ENCODE measurements around the gene NFE2L3.
"Not testable (repeated sequence)": the region's sequence is repeated elsewhere in the genome, so short reads cannot be mapped to it uniquely, and the experiment has no call there.

NFE2L3 gene

GRCh38 chr7:26151953-26152781 lies at the start of gene NFE2L3:
Gene NFE2L3, plus strand, starts transcription at chr7:26152198. Its CDS starts 301 bp downstream, at chr7:26152499.
- DNase-seq (ENCODE audit: low spot score in 2 of 2) (peak; percentile 59 to 64), ATAC-seq (replicated peaks; ENCODE audit: extremely low read depth, poor library complexity, severe bottlenecking) (peak; percentile 66)
- H3K9me3 Mint-ChIP-seq: no peaks in the 10 kb centered on the region
- peak within 1 kb of the TSS; percentile 86 for H3K27ac Mint-ChIP-seq (ENCODE audit: low read depth)
- H3K27me3 Mint-ChIP-seq: no peaks in the 10 kb centered on the region
- peak within 1 kb of the TSS; percentile 82 for H3K4me3 Mint-ChIP-seq
- H3K4me1 Mint-ChIP-seq: peaks cover 54% of the 10 kb centered on the region
- H3K36me3 Mint-ChIP-seq (ENCODE audit: insufficient read depth): peaks cover 5% of the 10 kb centered on the region

- no peak for ATAC-seq (replicated peaks; ENCODE audit: extremely low read depth, poor library complexity, severe bottlenecking)
Observed at GRCh38 chr7:26103596-26103995, 48.4 kb upstream of the NFE2L3 start.

GRCh38 chr7:26105236-26105635 lies 46.8 kb upstream of the NFE2L3 start:
- no peak overlapping the region for H3K4me3 Mint-ChIP-seq

More at GRCh38 chr7:26103596-26103995, 48.4 kb upstream of the NFE2L3 start:
- no peaks in the 10 kb centered on the region for H3K9me3 Mint-ChIP-seq
- H3K36me3 Mint-ChIP-seq (ENCODE audit: insufficient read depth): peaks cover 4% of the 10 kb centered on the region
- DNase-seq (ENCODE audit: low spot score in 2 of 2): no peak
- H3K27ac Mint-ChIP-seq (ENCODE audit: low read depth): no peak overlapping the region
- no peak overlapping the region for H3K4me3 Mint-ChIP-seq
- H3K27me3 Mint-ChIP-seq: peaks cover 24% of the 10 kb centered on the region
- H3K4me1 Mint-ChIP-seq: peaks cover 5% of the 10 kb centered on the region

GRCh38 chr7:26105931-26106330 lies 46.1 kb upstream of the NFE2L3 start:
- Mint-ChIP-seq H3K4me3 (no peak overlapping the region), H3K27me3 (peaks cover 24% of the 10 kb centered on the region), H3K27ac (ENCODE audit: low read depth) (no peak overlapping the region), H3K9me3 (no peaks in the 10 kb centered on the region), H3K36me3 (ENCODE audit: insufficient read depth) (peaks cover 4% of the 10 kb centered on the region), H3K4me1 (peaks cover 5% of the 10 kb centered on the region)
- ATAC-seq (replicated peaks; ENCODE audit: extremely low read depth, poor library complexity, severe bottlenecking): no peak
- DNase-seq (ENCODE audit: low spot score in 2 of 2): no peak

More at GRCh38 chr7:26105236-26105635, 46.8 kb upstream of the NFE2L3 start:
- Mint-ChIP-seq H3K4me1 (peaks cover 5% of the 10 kb centered on the region), H3K27ac (ENCODE audit: low read depth) (no peak overlapping the region), H3K36me3 (ENCODE audit: insufficient read depth) (peaks cover 4% of the 10 kb centered on the region), H3K27me3 (peaks cover 24% of the 10 kb centered on the region), H3K9me3 (no peaks in the 10 kb centered on the region)
- ATAC-seq (replicated peaks; ENCODE audit: extremely low read depth, poor library complexity, severe bottlenecking) (no peak), DNase-seq (ENCODE audit: low spot score in 2 of 2) (no peak)

- H3K27ac Mint-ChIP-seq (ENCODE audit: low read depth): no peak overlapping the region
- no peaks in the 10 kb centered on the region for H3K36me3 Mint-ChIP-seq (ENCODE audit: insufficient read depth)
- H3K27me3 Mint-ChIP-seq: peaks cover 13% of the 10 kb centered on the region
- no peak overlapping the region for H3K4me3 Mint-ChIP-seq
- ATAC-seq (replicated peaks; ENCODE audit: extremely low read depth, poor library complexity, severe bottlenecking): no peak
- no peaks in the 10 kb centered on the region for H3K4me1 Mint-ChIP-seq
- no peaks in the 10 kb centered on the region for H3K9me3 Mint-ChIP-seq
- no peak for DNase-seq (ENCODE audit: low spot score in 2 of 2)
Observed at GRCh38 chr7:26112203-26112740, 39.7 kb upstream of the NFE2L3 start.

DNA sequence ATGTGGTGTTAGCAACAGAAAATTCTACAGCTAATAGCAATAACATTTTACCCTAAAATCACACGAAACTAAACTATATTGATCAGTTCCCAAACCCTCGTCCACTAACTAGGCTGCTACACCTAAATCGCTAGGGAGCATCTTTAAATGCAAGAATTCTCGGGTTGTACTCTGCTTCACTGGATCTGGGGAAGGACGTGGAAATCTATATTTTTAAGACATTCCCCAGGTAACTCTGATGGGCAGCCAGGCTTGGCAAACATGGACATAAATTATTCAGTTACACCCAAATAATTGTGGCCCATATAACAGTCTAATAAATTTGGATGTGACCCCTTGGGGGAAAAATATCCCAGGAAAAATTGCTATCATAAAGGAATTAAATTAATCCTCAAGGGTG lies 36.3 kb upstream of the NFE2L3 start:
- no peak for ATAC-seq (replicated peaks; ENCODE audit: extremely low read depth, poor library complexity, severe bottlenecking)
- Mint-ChIP-seq H3K9me3 (no peaks in the 10 kb centered on the region), H3K36me3 (ENCODE audit: insufficient read depth) (no peaks in the 10 kb centered on the region), H3K4me3 (no peak overlapping the region), H3K27ac (ENCODE audit: low read depth) (no peak overlapping the region), H3K4me1 (no peaks in the 10 kb centered on the region), H3K27me3 (peaks cover 6% of the 10 kb centered on the region)
- DNase-seq (ENCODE audit: low spot score in 2 of 2): no peak

DNA sequence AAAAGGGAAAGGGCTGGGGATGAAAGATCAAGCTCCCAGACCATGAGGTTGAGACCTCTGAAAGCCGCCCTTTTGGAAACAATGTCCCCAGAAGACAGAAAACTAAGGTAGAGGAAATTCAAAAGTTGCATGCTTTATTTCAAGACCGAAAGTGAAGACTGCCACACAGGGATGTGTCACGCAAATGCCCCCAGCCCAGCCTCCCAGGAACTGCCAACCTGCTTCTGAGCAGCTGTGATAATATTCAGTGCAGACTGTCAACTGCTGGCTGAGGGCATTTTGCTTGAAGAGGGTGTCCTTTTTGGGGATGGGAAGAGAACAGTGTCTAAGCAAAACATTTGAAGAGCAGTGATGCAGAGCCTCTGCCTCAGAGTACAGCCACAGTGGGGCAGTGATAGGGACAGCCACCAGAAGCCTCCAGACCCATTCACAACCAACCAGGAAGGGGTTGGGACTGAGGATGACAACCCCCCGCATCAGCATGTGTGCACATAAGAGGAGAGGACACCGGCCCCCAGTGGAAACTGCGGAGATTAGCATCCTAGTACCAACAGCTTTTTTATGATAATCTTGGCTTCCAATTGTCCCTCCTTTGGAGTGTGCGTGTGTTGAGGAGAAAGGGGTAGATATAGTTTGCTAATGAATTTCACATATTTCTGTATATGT lies 34.7 kb upstream of the NFE2L3 start:
- H3K4me3 Mint-ChIP-seq: no peak overlapping the region
- ATAC-seq (replicated peaks; ENCODE audit: extremely low read depth, poor library complexity, severe bottlenecking) (no peak), DNase-seq (ENCODE audit: low spot score in 2 of 2) (no peak)
- no peaks in the 10 kb centered on the region for H3K4me1 Mint-ChIP-seq
- H3K9me3 Mint-ChIP-seq: no peaks in the 10 kb centered on the region
- H3K27me3 Mint-ChIP-seq: peaks cover 20% of the 10 kb centered on the region
- H3K36me3 Mint-ChIP-seq (ENCODE audit: insufficient read depth): no peaks in the 10 kb centered on the region
- no peak overlapping the region for H3K27ac Mint-ChIP-seq (ENCODE audit: low read depth)

GRCh38 chr7:26117970-26118369 lies 34.0 kb upstream of the NFE2L3 start:
- Mint-ChIP-seq H3K27ac (ENCODE audit: low read depth) (no peak overlapping the region), H3K9me3 (no peaks in the 10 kb centered on the region), H3K4me1 (no peaks in the 10 kb centered on the region), H3K36me3 (ENCODE audit: insufficient read depth) (no peaks in the 10 kb centered on the region), H3K27me3 (peaks cover 23% of the 10 kb centered on the region), H3K4me3 (no peak overlapping the region)
- DNase-seq (ENCODE audit: low spot score in 2 of 2) (no peak), ATAC-seq (replicated peaks; ENCODE audit: extremely low read depth, poor library complexity, severe bottlenecking) (no peak)

DNA sequence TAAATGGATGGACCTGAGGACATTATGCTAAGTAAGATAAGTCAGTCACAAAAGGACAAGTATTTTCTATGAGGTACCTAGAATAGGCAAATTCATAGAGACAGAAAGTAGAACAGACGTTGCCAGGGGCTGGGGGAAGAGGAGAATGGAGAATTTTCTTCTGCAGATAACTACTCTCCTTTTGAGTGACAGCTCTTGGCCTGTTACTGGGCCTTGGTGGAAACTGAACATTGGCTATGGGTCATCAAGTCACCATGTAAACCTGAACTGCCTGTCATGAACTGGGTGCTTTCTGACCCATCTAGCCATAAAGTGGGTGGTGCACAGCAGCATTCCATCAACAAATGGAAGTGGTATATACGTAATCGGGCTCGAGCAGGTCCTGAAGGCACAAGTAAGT lies 29.3 kb upstream of the NFE2L3 start:
- Mint-ChIP-seq H3K4me3 (no peak overlapping the region), H3K4me1 (no peaks in the 10 kb centered on the region), H3K9me3 (no peaks in the 10 kb centered on the region), H3K36me3 (ENCODE audit: insufficient read depth) (no peaks in the 10 kb centered on the region), H3K27ac (ENCODE audit: low read depth) (no peak overlapping the region), H3K27me3 (peaks cover 30% of the 10 kb centered on the region)
- no peak for DNase-seq (ENCODE audit: low spot score in 2 of 2)
- ATAC-seq (replicated peaks; ENCODE audit: extremely low read depth, poor library complexity, severe bottlenecking): no peak

DNA sequence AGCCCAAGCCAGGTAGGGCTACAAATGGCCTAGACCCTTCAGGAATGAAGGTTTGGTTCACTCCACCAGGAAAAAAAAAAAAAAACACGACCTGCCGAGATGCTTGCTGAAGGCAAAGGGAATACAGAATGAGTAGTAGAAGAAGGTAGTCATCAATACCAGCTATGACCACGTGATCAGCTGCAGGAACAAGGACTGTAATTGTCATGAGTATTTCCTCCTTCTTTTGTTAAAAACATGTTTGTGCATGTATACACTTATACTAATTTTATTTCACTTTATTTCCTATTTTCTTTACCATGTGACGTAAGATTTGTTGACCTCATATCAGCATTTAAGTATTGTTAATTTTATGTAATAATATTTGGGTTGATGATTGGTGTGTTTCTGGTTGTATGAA lies 27.2 kb upstream of the NFE2L3 start:
- not testable (repeated sequence) for ATAC-seq (replicated peaks; ENCODE audit: extremely low read depth, poor library complexity, severe bottlenecking); H3K36me3 Mint-ChIP-seq (ENCODE audit: insufficient read depth); H3K9me3 Mint-ChIP-seq; H3K27ac Mint-ChIP-seq (ENCODE audit: low read depth); H3K4me3 Mint-ChIP-seq; H3K4me1 Mint-ChIP-seq; DNase-seq (ENCODE audit: low spot score in 2 of 2)
- peaks cover 30% of the 10 kb centered on the region for H3K27me3 Mint-ChIP-seq

DNA sequence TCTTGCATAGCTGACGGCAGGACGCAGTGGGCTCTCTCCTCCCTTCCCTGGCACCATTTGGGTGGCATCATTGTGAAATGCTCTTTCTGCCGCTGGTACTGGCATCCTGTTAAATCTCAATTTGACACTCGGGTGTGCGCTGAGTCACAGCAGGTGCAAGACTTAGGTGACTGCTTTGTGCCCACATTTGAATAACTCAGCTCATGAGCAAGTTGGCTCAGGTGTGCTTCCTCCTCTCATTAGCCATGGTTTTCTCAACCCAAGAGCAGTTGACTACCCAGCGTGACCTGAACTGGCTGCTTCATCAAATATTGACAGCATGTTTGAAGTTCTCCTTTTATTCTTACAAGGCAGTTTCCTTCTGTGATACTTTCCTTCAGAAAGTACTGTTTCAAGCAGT lies 24.6 kb upstream of the NFE2L3 start:
- no peak overlapping the region for H3K27ac Mint-ChIP-seq (ENCODE audit: low read depth)
- ATAC-seq (replicated peaks; ENCODE audit: extremely low read depth, poor library complexity, severe bottlenecking) (no peak), DNase-seq (ENCODE audit: low spot score in 2 of 2) (no peak)
- peaks cover 28% of the 10 kb centered on the region for H3K27me3 Mint-ChIP-seq
- no peaks in the 10 kb centered on the region for H3K36me3 Mint-ChIP-seq (ENCODE audit: insufficient read depth)
- H3K9me3 Mint-ChIP-seq: no peaks in the 10 kb centered on the region
- no peak overlapping the region for H3K4me3 Mint-ChIP-seq
- H3K4me1 Mint-ChIP-seq: no peaks in the 10 kb centered on the region

DNA sequence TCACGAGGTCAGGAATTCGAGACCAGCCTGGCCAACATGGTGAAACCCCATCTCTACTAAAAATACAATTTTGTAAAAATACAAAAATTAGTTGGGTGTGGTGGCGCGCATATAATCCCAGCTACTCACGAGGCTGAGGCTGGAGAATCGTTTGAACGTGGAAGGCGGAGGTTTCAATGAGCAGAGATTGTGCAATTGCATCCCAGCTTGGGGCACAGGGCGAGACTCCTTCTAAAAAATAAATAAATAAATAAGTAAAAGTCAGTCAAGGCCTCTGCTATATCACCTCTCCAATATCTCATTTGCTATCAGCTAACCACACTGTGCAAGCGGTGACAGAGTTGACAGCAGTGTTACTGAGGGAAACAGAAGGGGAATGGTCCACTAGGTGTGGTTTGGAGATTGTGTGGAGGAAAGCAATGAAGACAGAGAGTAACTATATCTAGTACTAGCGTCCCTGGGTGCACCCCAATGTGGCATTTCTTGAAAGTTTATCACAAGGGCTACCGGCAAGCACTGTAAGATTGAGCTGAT lies 20.9 kb upstream of the NFE2L3 start:
- H3K4me1 Mint-ChIP-seq: no peaks in the 10 kb centered on the region
- H3K36me3 Mint-ChIP-seq (ENCODE audit: insufficient read depth): peaks cover 2% of the 10 kb centered on the region
- peaks cover 25% of the 10 kb centered on the region for H3K27me3 Mint-ChIP-seq
- ATAC-seq (replicated peaks; ENCODE audit: extremely low read depth, poor library complexity, severe bottlenecking): no peak
- H3K9me3 Mint-ChIP-seq: no peaks in the 10 kb centered on the region
- no peak overlapping the region for H3K4me3 Mint-ChIP-seq
- no peak for DNase-seq (ENCODE audit: low spot score in 2 of 2)
- no peak overlapping the region for H3K27ac Mint-ChIP-seq (ENCODE audit: low read depth)
